Large intestine (tissue), 3 donors: Measurements from ENCODE around the gene IRS1. TPM values are rescaled to one million over a fixed set of nuclear protein-coding genes. Genes with fewer than 3 reads are reported as not detected.

Experiments used
- DNase-seq, 2 donors: peaks; one replicate each; pipeline versions ENCODE4 v3.0.0 to v3.0.0-alpha.2; 2013
- H3K27ac ChIP-seq: one replicate; pipeline ENCODE4 v1.5.1; 2013; ENCODE audit warnings: low read length
- H3K27me3 ChIP-seq: 2 replicates; pipeline ENCODE4 v1.6.1; 2013; ENCODE audit warnings: low read length; ENCODE audit not compliant: control insufficient read depth, insufficient read depth
- H3K36me3 ChIP-seq: 2 replicates; pipeline ENCODE4 v1.6.1; 2013; ENCODE audit warnings: low read length; ENCODE audit not compliant: control insufficient read depth, insufficient read depth
- H3K4me1 ChIP-seq: one replicate; pipeline ENCODE4 v1.6.1; 2013; ENCODE audit warnings: low read length; ENCODE audit not compliant: control insufficient read depth, insufficient read depth
- H3K4me3 ChIP-seq: one replicate; pipeline ENCODE4 v1.5.1; 2013; ENCODE audit warnings: low read length
- H3K9me3 ChIP-seq: one replicate; pipeline ENCODE4 v1.6.1; 2013; ENCODE audit warnings: mild to moderate bottlenecking, low read depth, low read length, moderate library complexity; ENCODE audit not compliant: control insufficient read depth
- WGBS: methylation state at CpG from one replicate; pipeline ENCODE4 v1.1.5; 2013; ENCODE audit warnings: low lambda C conversion rate; ENCODE audit not compliant: insufficient coverage; 5-methylcytosine and 5-hydroxymethylcytosine counted together
- polyA plus RNA-seq: library from polyadenylated mRNA; unstranded; fragments of 120-200 nt; gene quantifications from one replicate; pipeline ENCODE4 v1.2.1, GENCODE V29; 2013

The IRS1 gene
- polyA plus RNA-seq, 1 donor = 23.1 TPM

DNA sequence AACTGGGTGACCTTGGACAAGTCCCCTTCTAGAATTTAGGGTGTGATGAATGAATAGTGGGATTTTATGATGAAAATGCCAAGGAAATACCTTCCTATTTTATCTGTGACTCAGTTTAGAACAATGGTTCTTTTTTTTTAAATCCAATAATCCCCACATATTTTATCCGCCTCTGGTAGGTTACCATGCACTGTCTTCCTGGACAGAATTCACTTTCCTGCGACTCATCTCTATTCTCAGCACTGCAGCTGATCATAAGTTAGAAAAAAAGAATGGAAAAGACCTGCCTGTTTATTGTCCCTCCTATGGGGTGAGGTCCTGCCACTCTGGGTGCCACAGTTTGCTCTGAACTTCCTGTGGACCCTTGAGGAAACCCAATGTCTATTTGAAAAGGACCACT, 73.1 kb downstream of the IRS1 start:
- Histone ChIP-seq H3K27ac (no peak overlapping the region), H3K9me3 (no peaks in the 10 kb centered on the region), H3K4me3 (no peak overlapping the region), H3K27me3 (no peaks in the 10 kb centered on the region), H3K4me1 (no peaks in the 10 kb centered on the region), H3K36me3 (no peaks in the 10 kb centered on the region)
- WGBS = 100% methylated on average over 1 of the region's 2 CpGs
- DNase-seq = no peak

DNA sequence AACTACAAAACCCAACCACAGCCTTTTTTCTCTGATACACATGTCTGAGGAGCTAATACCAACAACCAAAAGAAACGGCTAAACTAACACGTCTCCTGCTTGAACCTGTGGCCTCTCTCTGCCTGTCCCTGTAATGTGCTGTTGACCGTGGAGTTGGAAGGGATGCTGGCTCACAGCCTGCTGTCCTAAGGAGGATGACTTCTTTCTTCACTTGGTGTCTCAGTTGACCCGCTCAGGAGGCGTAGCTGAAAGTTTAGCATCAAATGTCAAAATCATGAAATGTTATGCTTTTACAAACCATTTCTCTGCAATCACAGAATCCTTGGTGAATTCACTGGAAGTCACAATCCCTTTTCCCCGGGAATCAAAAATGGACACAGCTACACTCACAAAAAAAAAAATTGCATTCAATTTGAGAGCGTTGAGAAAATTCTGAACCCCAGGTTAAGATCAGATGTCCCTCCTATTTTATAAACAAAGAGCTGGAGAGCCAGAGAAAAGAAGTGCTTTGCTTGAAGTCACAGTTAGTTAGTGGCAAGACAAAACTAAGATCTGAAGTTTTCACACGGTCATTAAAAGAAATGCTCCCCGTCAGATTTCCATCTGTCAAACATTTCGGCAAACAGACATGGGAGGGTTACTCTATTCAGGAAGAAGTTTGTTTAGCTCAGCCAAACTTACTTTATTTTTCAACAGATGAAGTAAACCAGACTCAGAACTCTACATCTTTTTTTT, 74.3 kb downstream of the IRS1 start:
- no peak overlapping the region for H3K27ac ChIP-seq
- H3K4me1 ChIP-seq = no peaks in the 10 kb centered on the region
- WGBS = no CpG with 5 or more reads among the region's 10 CpGs
- no peaks in the 10 kb centered on the region for H3K27me3 ChIP-seq
- DNase-seq = peak in 1 of 2 donors; percentile 17
- no peaks in the 10 kb centered on the region for H3K9me3 ChIP-seq
- no peak overlapping the region for H3K4me3 ChIP-seq
- no peaks in the 10 kb centered on the region for H3K36me3 ChIP-seq

- Histone ChIP-seq H3K27me3 (no peaks in the 10 kb centered on the region), H3K4me1 (no peaks in the 10 kb centered on the region), H3K36me3 (no peaks in the 10 kb centered on the region), H3K4me3 (no peak overlapping the region), H3K27ac (no peak overlapping the region), H3K9me3 (no peaks in the 10 kb centered on the region)
- 58% methylated on average over 3 of the region's 5 CpGs for WGBS
- no peak for DNase-seq
Measured at GRCh38 chr2:226721541-226721940, 78.1 kb downstream of the IRS1 start.

GRCh38 chr2:226720948-226721347, 78.7 kb downstream of the IRS1 start:
- 50% methylated on average over 1 of the region's 5 CpGs for WGBS
- no peak overlapping the region for H3K27ac ChIP-seq
- no peak overlapping the region for H3K4me3 ChIP-seq
- no peak for DNase-seq
- no peaks in the 10 kb centered on the region for H3K9me3 ChIP-seq
- no peaks in the 10 kb centered on the region for H3K4me1 ChIP-seq
- no peaks in the 10 kb centered on the region for H3K36me3 ChIP-seq
- H3K27me3 ChIP-seq = no peaks in the 10 kb centered on the region

DNA sequence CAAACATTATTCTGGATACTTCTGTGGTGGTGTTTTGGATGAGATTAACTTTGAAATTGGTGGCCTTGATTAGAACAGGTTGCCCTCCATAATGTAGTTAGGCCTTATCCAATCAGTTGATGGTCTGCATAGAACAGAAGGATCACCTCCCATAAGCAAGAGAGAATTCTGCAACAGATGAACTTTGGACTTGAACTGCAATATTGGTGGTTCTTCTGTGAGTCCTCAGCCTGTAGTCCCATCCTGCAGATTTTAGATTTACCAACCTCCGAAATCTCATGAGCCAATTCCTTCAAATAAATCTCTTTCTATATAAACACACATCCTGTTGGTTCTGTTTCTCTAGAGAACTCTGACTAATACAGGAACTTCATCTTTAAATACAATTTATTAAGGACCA, 81.9 kb downstream of the IRS1 start:
- Histone ChIP-seq H3K27ac (no peak overlapping the region), H3K27me3 (no peaks in the 10 kb centered on the region), H3K4me3 (no peak overlapping the region), H3K36me3 (no peaks in the 10 kb centered on the region), H3K4me1 (no peaks in the 10 kb centered on the region), H3K9me3 (no peaks in the 10 kb centered on the region)
- DNase-seq = no peak
- no CpG with 5 or more reads among the region's 1 CpG for WGBS

DNA sequence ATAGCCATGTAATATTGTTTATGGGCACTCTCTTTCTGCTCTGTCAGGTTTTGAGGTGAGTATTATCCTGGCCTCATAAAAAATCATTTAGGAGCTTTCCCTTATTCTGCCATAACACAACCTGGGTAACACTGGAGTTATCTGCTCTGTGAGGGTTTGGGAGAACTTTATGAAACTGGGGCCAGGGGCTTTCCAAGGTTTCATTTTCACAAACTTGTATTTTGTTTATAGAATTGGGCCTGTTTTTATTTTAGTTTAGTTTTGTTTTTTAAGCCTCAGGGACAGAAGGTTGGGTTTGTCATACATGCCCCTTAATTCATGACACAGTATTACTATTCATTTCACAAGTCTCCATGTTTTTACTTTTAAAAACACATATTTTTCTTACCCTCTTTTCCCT, 83.5 kb downstream of the IRS1 start:
- Histone ChIP-seq H3K4me3 (no peak overlapping the region), H3K4me1 (no peaks in the 10 kb centered on the region), H3K9me3 (no peaks in the 10 kb centered on the region), H3K27me3 (no peaks in the 10 kb centered on the region), H3K36me3 (no peaks in the 10 kb centered on the region), H3K27ac (no peak overlapping the region)
- DNase-seq = no peak

DNA sequence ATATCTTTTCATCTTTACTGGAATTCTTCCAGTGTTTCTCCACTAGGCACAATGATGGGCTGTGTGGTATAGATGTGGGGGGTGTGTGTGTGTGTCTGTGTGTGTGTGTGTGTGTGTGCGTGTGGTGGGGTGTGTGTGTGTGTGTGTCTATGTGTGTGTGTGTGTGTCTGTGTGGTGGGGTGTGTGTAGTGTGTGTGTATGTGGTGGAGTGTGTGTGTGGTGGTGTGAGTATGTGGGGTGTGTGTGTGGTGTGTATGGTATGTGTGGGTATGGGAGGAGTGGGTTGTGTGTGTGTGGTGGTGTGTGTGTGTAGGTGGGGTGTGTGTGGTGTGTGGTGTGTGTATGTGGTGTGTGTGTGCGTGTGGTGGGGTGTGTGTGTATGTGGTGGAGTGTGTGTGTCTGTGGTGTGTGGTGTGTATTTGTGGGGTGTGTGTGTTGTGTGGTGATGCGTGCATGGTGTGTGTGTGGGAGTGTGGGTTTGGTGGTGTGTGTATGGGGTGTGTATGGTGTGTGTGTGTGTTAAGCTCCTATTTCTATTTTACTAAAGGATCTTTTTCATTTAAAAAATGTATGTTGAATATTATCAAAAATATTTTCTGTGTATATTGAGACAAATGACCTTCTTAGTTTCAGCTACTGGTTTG, 84.2 kb downstream of the IRS1 start:
- Histone ChIP-seq H3K36me3 (no peaks in the 10 kb centered on the region), H3K4me3 (no peak overlapping the region), H3K27me3 (no peaks in the 10 kb centered on the region), H3K9me3 (no peaks in the 10 kb centered on the region), H3K4me1 (no peaks in the 10 kb centered on the region), H3K27ac (no peak overlapping the region)
- no peak for DNase-seq
- no CpG with 5 or more reads among the region's 3 CpGs for WGBS

GRCh38 chr2:226712941-226713340, 86.7 kb downstream of the IRS1 start:
- Histone ChIP-seq H3K9me3 (no peaks in the 10 kb centered on the region), H3K4me1 (no peaks in the 10 kb centered on the region), H3K4me3 (no peak overlapping the region), H3K27me3 (no peaks in the 10 kb centered on the region), H3K27ac (no peak overlapping the region), H3K36me3 (no peaks in the 10 kb centered on the region)
- DNase-seq = no peak
- 83% methylated on average over 1 of the region's 1 CpG for WGBS

DNA sequence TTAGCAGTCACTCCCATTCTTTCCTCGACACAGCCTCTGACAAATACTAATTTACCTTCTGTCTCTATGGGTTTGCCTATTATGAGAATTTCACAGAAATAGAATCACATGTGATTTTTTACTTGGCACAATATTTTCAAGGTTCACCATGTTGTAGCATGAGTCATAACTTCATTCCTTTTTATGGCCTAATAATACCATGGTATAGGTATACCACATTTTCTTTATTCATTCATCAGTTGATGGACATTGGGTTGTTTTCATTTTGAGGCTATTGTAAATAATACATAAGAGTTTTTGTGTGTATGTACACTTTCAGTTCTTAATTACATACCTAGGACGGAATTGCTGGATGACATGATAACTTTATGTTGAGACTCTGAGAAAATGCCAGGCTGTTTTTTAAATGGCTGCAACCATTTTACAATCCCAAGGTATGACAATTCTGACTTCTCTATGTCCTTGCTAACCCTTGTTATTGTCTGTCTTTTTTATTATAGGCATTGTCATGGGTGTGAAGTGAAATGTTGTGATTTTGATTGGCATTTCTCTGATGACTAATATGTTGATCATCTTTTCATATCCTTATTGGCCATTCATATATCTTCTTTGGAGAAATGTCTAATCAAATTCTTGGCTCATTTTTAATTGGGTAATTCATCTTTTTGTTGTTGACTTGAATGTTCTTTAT, 87.9 kb downstream of the IRS1 start:
- no peaks in the 10 kb centered on the region for H3K9me3 ChIP-seq
- H3K4me1 ChIP-seq = no peaks in the 10 kb centered on the region
- H3K4me3 ChIP-seq = no peak overlapping the region
- WGBS = no CpG with 5 or more reads among the region's 2 CpGs
- no peaks in the 10 kb centered on the region for H3K27me3 ChIP-seq
- H3K36me3 ChIP-seq = no peaks in the 10 kb centered on the region
- no peak overlapping the region for H3K27ac ChIP-seq
- no peak for DNase-seq

GRCh38 chr2:226707499-226707898, 92.1 kb downstream of the IRS1 start:
- Histone ChIP-seq H3K36me3 (no peaks in the 10 kb centered on the region), H3K27ac (no peak overlapping the region), H3K9me3 (no peaks in the 10 kb centered on the region), H3K27me3 (no peaks in the 10 kb centered on the region), H3K4me1 (no peaks in the 10 kb centered on the region), H3K4me3 (no peak overlapping the region)
- DNase-seq = no peak
